AG10803 (cell line): ENCODE measurements around the gene KDELR1.
A peak's percentile ranks its signal among the peaks of the same experiment; 100 is the strongest.

Experiments
- DNase-seq: peaks from one replicate; pipeline ENCODE4 v3.0.0; 2010; ENCODE audit warnings: low read depth
- H3K4me3 ChIP-seq: 2 replicates; pipeline ENCODE4 v1.5.1; 2011; ENCODE audit warnings: mild to moderate bottlenecking, low read length, control low read depth
- TF ChIP-seq, protein P1 (sequence below): conservative IDR thresholded peaks from 2 replicates; pipeline ENCODE4 v1.5.1; 2011; ENCODE audit warnings: mild to moderate bottlenecking, low read length, control low read depth, inconsistent platforms

The KDELR1 gene

DNA sequence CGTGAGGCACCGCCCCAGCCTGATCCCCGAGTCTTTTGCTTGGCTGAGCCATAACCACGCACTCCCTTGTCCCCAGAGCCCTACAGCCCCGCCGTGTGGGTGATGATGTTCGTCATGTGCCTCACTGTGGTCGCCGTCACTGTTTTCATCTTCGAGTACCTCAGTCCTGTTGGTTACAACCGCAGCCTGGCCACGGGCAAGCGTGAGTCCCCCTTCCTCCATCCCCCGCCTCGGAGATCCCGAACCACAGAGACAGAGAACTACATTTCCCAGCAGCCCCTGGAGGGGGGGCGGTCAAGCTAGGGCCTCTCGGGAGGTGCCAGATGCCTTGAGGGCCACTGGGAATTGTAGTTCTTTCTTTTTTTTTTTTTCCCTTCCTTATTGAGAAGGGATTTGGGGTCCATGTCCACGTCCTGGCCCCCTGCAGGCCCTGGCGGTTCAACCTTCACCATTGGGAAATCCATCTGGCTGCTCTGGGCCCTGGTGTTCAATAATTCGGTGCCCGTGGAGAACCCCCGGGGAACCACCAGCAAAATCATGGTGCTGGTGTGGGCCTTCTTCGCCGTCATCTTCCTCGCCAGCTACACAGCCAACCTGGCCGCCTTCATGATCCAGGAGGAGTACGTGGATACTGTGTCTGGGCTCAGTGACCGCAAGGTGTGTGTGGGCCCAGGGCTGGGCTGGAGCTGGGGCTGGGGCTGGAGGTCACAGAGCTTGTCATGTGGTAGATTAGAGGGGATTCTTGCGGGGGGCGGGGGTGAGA, 28.0 kb upstream of the KDELR1 start:
- peak; percentile 35 for DNase-seq
- TF ChIP-seq, protein P1, sequence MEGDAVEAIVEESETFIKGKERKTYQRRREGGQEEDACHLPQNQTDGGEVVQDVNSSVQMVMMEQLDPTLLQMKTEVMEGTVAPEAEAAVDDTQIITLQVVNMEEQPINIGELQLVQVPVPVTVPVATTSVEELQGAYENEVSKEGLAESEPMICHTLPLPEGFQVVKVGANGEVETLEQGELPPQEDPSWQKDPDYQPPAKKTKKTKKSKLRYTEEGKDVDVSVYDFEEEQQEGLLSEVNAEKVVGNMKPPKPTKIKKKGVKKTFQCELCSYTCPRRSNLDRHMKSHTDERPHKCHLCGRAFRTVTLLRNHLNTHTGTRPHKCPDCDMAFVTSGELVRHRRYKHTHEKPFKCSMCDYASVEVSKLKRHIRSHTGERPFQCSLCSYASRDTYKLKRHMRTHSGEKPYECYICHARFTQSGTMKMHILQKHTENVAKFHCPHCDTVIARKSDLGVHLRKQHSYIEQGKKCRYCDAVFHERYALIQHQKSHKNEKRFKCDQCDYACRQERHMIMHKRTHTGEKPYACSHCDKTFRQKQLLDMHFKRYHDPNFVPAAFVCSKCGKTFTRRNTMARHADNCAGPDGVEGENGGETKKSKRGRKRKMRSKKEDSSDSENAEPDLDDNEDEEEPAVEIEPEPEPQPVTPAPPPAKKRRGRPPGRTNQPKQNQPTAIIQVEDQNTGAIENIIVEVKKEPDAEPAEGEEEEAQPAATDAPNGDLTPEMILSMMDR, result no peak
- H3K4me3 ChIP-seq, result no peak overlapping the region

DNA sequence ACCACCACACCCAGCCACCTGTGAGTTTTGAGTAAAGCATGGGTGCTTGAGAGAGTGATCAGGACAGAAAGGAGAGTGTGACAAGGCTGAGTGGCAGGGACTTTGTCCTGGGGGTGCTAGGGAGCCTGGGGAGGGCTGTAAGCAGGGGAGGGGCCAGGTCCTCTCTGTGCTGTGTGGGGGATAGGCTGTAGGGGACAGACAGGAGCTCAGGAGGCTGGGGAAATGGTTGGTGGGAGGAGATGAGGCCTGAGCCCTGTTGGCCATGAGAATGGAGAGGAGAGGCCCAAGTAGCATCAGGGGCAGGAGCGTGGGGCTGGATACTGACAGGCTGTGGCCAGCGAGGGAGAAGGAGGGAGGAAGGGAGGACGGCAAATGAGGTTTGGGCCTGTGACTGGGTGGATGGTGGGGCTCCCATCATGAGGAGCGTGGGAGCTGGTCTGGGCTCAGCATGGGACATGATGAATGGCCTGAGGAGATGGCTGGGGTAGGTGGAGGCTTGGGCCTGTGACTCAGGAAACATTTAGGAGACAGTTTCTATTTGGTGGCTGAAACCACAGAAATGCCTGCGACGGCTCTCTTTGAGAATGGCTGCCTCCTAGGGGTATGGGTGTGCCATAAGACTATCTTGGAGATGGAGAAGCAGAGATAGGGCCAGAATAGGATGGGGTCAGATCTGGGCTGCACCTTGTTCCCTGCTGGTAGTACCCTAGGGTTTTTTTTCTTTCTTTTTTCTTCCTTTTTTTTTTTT, 27.1 kb upstream of the KDELR1 start:
- DNase-seq, result peak; percentile 49
- TF ChIP-seq, protein P1, result peak; percentile 20
- H3K4me3 ChIP-seq, result no peak overlapping the region

- DNase-seq, result no peak
- no peak overlapping the region for H3K4me3 ChIP-seq
- TF ChIP-seq, protein P1, result no peak
Measured at GRCh38 chr19:48417421-48417820, 26.1 kb upstream of the KDELR1 start.

GRCh38 chr19:48415806-48416221, 24.5 kb upstream of the KDELR1 start:
- DNase-seq, result no peak
- TF ChIP-seq, protein P1, result no peak
- no peak overlapping the region for H3K4me3 ChIP-seq

DNA sequence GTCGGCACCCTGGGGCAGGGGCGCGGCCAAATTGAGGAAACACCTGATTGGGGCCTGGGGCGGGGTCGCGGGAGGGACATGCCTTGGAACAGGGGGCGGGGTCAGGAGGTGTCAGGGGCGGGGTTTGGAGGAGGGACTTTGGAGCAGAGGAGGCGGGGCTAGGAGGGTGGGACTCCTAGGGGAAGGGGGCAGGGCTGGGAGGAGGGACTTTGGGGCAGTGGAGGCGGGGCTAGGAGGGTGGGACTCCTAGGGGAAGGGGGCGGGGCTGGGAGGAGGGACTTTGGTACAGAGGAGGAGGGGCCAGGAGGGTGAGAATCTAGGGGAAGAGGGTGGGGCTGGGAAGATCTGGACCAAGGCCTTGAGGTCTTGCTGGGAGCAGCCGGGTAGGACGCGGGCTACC, 24.0 kb upstream of the KDELR1 start:
- DNase-seq, result peak; percentile 53
- no peak overlapping the region for H3K4me3 ChIP-seq
- TF ChIP-seq, protein P1, result no peak

- H3K4me3 ChIP-seq, result no peak overlapping the region
- peak; percentile 54 for DNase-seq
Measured at GRCh38 chr19:48413879-48414587, 22.7 kb upstream of the KDELR1 start.

More at GRCh38 chr19:48413879-48414587, 22.7 kb upstream of the KDELR1 start:
- TF ChIP-seq, protein P1, result no peak
